ENCODE data around the gene RSPRY1. TPM values are rescaled to one million over a fixed set of nuclear protein-coding genes. Genes with fewer than 3 reads are reported as not detected.

The RSPRY1 gene
- polyA plus RNA-seq (2013), result 46.5 and 46.7 TPM in 2 replicates

DNA sequence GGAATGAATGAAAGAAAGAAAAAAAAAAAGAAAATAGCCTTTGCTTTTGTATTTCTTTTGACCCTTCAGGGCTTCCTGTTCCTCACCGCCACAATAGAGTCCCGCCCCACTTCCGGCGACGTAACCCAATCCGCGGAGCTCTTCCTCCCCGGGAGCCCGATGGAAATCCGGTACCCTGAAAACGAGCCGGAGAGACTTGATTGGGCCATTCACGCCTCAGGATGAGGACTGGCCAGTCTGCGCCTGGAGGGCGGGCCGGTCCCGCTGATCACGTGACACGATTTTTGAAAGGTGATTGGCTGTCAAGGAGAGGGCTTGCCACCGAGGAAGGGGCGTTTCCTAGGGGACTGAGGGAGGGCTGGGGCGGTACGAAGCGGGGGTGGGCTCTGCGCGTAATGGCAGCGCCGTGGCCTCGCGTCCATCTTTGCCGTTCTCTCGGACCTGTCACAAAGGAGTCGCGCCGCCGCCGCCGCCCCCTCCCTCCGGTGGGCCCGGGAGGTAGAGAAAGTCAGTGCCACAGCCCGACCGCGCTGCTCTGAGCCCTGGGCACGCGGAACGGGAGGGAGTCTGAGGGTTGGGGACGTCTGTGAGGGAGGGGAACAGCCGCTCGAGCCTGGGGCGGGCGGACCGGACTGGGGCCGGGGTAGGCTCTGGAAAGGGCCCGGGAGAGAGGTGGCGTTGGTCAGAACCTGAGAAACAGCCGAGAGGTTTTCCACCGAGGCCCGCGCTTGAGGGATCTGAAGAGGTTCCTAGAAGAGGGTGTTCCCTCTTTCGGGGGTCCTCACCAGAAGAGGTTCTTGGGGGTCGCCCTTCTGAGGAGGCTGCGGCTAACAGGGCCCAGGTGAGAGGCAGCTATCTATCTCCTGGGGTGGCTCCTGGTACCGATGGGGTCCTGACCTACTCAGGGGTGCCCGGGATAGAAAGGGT is at the start of gene RSPRY1, which contains the start of gene PSME3IP1:
RSPRY1 (plus strand) TSS at position 385 of the 927 bp plus-strand sequence. CDS start 18,330 bp downstream, outside the sequence.
PSME3IP1 (minus strand) TSS at position 95 of the 927 bp plus-strand sequence. CDS start 12,185 bp downstream, outside the sequence.
- Histone ChIP-seq H3K27me3 (ENCODE audit: insufficient read depth, low read length) (no peaks in the 10 kb centered on the region), H4K91ac (ENCODE audit: low read depth, low read length) (peak within 1 kb of the TSS; percentile 95), H2BK120ac (ENCODE audit: insufficient read depth, low read length, poor library complexity) (peak within 1 kb of the TSS; percentile 71), H3K14ac (ENCODE audit: low read length) (peak within 1 kb of the TSS; percentile 90), H3K9ac (ENCODE audit: low read length) (peak within 1 kb of the TSS; percentile 90), H3K4me2 (ENCODE audit: low read length) (peak within 1 kb of the TSS; percentile 97), H4K8ac (ENCODE audit: low read depth, low read length) (peak within 1 kb of the TSS; percentile 97), H3K23ac (ENCODE audit: low read length) (peak within 1 kb of the TSS; percentile 42), H3K79me1 (ENCODE audit: low read length) (peaks cover 15% of the 10 kb centered on the region), H3K18ac (ENCODE audit: low read length) (peak within 1 kb of the TSS; percentile 93), H3K4me3 (ENCODE audit: low read depth, low read length) (peak within 1 kb of the TSS; percentile 99), H4K12ac (ENCODE audit: low read depth, low read length) (peak within 1 kb of the TSS; percentile 79), H2BK5ac (ENCODE audit: low read depth, low read length, poor library complexity) (peak within 1 kb of the TSS; percentile 73), H3K27ac (ENCODE audit: low read depth, low read length) (peak within 1 kb of the TSS; percentile 71), H3K79me2 (ENCODE audit: control insufficient read depth, insufficient read depth, low read length, poor library complexity) (peaks cover 18% of the 10 kb centered on the region), H3K36me3 (ENCODE audit: control insufficient read depth in 1 of 2, insufficient read depth in 2 of 2, low read length in 2 of 2) (peaks cover 3 to 5% of the 10 kb centered on the region in 2 experiments), H2AFZ (ENCODE audit: insufficient read depth, low read length, poor library complexity) (peak within 1 kb of the TSS; percentile 64), H2BK12ac (ENCODE audit: low read length) (no peak within 1 kb of the TSS), H3K4ac (ENCODE audit: low read depth, low read length) (peak within 1 kb of the TSS; percentile 76), H2AK5ac (ENCODE audit: low read length) (peak within 1 kb of the TSS; percentile 36), H3K4me1 (ENCODE audit: control insufficient read depth in 1 of 2, insufficient read depth in 2 of 2, low read length in 2 of 2) (peaks cover 2% of the 10 kb centered on the region in 2 experiments), H3K9me3 (ENCODE audit: insufficient read depth, low read depth, low read length) (no peaks in the 10 kb centered on the region)
- WGBS (ENCODE audit: extremely low coverage, insufficient coverage, insufficient read length), result no CpG with 5 or more reads among the region's 64 CpGs
- DNase-seq, result peak; percentile 100

DNA sequence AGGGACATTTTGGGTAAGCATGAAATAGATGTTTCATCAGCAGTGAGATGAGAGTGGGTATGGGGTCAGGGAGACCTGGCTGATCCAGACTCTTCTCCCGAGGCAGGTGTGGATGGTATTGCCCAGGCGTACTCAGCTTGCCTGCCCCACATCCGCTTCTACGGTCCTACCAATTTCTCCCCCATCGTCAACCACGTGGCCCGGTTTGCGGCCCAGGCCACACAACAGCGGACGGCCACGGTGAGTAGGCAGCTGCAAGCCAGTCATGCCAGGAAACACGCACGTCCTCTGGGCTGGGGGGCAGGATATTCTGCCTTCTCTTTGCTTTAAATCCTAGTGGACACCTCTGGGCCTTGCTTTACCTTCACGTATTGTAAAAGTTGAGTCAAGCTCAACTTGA is 49.1 kb upstream of the RSPRY1 start:
- no peak overlapping the region for H4K8ac ChIP-seq (ENCODE audit: low read depth, low read length)
- H2BK12ac ChIP-seq (ENCODE audit: low read length), result no peak overlapping the region
- WGBS (ENCODE audit: extremely low coverage, insufficient coverage, insufficient read length), result no CpG with 5 or more reads among the region's 14 CpGs
- H3K14ac ChIP-seq (ENCODE audit: low read length), result no peak overlapping the region
- no peak overlapping the region for H4K91ac ChIP-seq (ENCODE audit: low read depth, low read length)
- peaks cover 10 to 14% of the 10 kb centered on the region in 2 experiments for H3K36me3 ChIP-seq (ENCODE audit: control insufficient read depth in 1 of 2, insufficient read depth in 2 of 2, low read length in 2 of 2)
- no peak overlapping the region for H3K23ac ChIP-seq (ENCODE audit: low read length)
- H2BK120ac ChIP-seq (ENCODE audit: insufficient read depth, low read length, poor library complexity), result no peak overlapping the region
- no peak overlapping the region for H2AK5ac ChIP-seq (ENCODE audit: low read length)
- H2BK5ac ChIP-seq (ENCODE audit: low read depth, low read length, poor library complexity), result no peak overlapping the region
- no peak overlapping the region for H3K4me3 ChIP-seq (ENCODE audit: low read depth, low read length)
- H3K4me1 ChIP-seq (ENCODE audit: control insufficient read depth in 1 of 2, insufficient read depth in 2 of 2, low read length in 2 of 2), result peaks cover 8 to 22% of the 10 kb centered on the region in 2 experiments
- no peak overlapping the region for H3K4ac ChIP-seq (ENCODE audit: low read depth, low read length)
- H3K18ac ChIP-seq (ENCODE audit: low read length), result no peak overlapping the region
- no peak overlapping the region for H3K9ac ChIP-seq (ENCODE audit: low read length)
- H3K79me1 ChIP-seq (ENCODE audit: low read length), result no peaks in the 10 kb centered on the region
- DNase-seq, result no peak
- H2AFZ ChIP-seq (ENCODE audit: insufficient read depth, low read length, poor library complexity), result no peak overlapping the region
- no peak overlapping the region for H4K12ac ChIP-seq (ENCODE audit: low read depth, low read length)
- H3K27ac ChIP-seq (ENCODE audit: low read depth, low read length), result no peak overlapping the region
- no peaks in the 10 kb centered on the region for H3K27me3 ChIP-seq (ENCODE audit: insufficient read depth, low read length)
- H3K79me2 ChIP-seq (ENCODE audit: control insufficient read depth, insufficient read depth, low read length, poor library complexity), result no peaks in the 10 kb centered on the region
- H3K4me2 ChIP-seq (ENCODE audit: low read length), result no peak overlapping the region
- H3K9me3 ChIP-seq (ENCODE audit: insufficient read depth, low read depth, low read length), result peaks cover 3% of the 10 kb centered on the region

DNA sequence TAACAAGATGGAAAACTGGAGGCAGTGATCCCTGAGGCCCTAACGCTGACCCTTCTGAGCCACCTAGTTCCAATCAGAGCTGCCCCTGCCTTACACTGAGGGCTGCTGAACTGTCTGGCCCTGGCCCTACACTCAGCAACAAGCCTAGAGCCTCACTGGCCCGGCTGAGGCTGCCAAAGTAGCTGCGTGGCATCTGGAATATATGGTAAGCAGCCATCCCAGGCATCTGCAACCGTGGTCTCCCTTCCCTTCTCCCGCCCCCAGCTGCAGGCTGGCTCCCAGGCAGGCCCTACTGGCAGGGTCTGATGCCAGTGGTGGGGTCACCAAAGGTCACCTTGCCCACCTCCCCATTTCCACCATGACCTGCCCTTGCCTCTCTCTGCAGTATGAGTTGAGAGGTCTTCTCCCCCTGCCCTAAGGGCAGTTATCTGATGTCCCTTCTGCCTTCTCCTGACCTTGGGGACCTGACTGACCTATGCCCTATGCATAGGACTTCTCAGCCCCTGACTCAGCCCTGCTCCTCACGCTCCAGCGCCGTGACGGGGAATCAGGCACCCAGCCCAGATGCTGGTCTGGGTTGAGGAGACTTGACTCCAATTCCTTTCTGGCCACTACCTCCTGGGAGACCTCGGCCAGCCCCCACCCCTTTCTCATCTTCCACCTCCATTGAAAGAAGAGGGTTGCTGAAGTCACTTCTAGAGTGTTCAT is 48.4 kb upstream of the RSPRY1 start:
- Histone ChIP-seq H3K23ac (ENCODE audit: low read length) (no peak overlapping the region), H2BK5ac (ENCODE audit: low read depth, low read length, poor library complexity) (no peak overlapping the region), H3K9ac (ENCODE audit: low read length) (no peak overlapping the region), H3K9me3 (ENCODE audit: insufficient read depth, low read depth, low read length) (peaks cover 2% of the 10 kb centered on the region), H3K4me1 (ENCODE audit: control insufficient read depth in 1 of 2, insufficient read depth in 2 of 2, low read length in 2 of 2) (peaks cover 8 to 26% of the 10 kb centered on the region in 2 experiments), H3K4ac (ENCODE audit: low read depth, low read length) (no peak overlapping the region), H2BK120ac (ENCODE audit: insufficient read depth, low read length, poor library complexity) (no peak overlapping the region), H2AFZ (ENCODE audit: insufficient read depth, low read length, poor library complexity) (no peak overlapping the region), H3K18ac (ENCODE audit: low read length) (no peak overlapping the region), H2BK12ac (ENCODE audit: low read length) (no peak overlapping the region), H3K14ac (ENCODE audit: low read length) (no peak overlapping the region), H3K36me3 (ENCODE audit: control insufficient read depth in 1 of 2, insufficient read depth in 2 of 2, low read length in 2 of 2) (peaks cover 10 to 13% of the 10 kb centered on the region in 2 experiments), H4K12ac (ENCODE audit: low read depth, low read length) (no peak overlapping the region), H2AK5ac (ENCODE audit: low read length) (no peak overlapping the region), H4K8ac (ENCODE audit: low read depth, low read length) (no peak overlapping the region), H3K4me2 (ENCODE audit: low read length) (no peak overlapping the region), H4K91ac (ENCODE audit: low read depth, low read length) (no peak overlapping the region), H3K27me3 (ENCODE audit: insufficient read depth, low read length) (no peaks in the 10 kb centered on the region), H3K79me2 (ENCODE audit: control insufficient read depth, insufficient read depth, low read length, poor library complexity) (no peaks in the 10 kb centered on the region), H3K79me1 (ENCODE audit: low read length) (no peaks in the 10 kb centered on the region), H3K4me3 (ENCODE audit: low read depth, low read length) (no peak overlapping the region), H3K27ac (ENCODE audit: low read depth, low read length) (no peak overlapping the region)
- no CpG with 5 or more reads among the region's 10 CpGs for WGBS (ENCODE audit: extremely low coverage, insufficient coverage, insufficient read length)
- DNase-seq, result no peak

DNA sequence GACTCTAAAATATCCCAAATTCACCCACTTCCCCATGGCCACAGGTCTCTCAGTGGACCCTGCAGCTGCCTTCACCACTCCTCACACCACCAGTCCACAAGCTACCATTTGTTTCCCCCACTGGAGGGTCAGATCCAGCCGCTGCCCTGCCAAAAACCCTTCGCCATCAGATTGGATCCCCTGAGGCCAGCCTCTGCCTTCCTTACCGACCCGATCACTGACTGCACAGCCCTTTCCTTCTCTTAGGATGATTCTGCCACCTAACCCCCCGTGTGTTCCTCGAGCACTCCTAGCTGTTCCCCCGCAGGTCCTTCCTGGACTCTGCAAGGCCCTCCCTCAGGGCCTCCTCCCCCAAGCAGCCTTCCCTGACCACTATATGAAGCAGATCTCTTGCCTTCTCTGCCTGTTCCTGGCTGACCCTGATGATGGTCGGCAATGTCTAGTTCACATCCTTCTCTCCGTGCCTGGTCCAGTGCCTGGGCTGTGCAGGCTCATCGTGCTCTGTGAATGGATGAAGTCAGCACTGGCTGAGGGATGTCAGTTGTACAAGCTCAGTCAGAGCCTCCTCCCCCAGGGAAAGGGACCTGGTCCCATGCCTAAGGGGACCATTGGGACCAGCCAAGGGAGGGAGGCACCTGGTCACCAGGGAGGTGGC is 47.7 kb upstream of the RSPRY1 start:
- H3K14ac ChIP-seq (ENCODE audit: low read length), result no peak overlapping the region
- no peak overlapping the region for H3K27ac ChIP-seq (ENCODE audit: low read depth, low read length)
- no peak overlapping the region for H3K4me2 ChIP-seq (ENCODE audit: low read length)
- H3K79me1 ChIP-seq (ENCODE audit: low read length), result no peaks in the 10 kb centered on the region
- H2AFZ ChIP-seq (ENCODE audit: insufficient read depth, low read length, poor library complexity), result no peak overlapping the region
- peaks cover 2% of the 10 kb centered on the region for H3K9me3 ChIP-seq (ENCODE audit: insufficient read depth, low read depth, low read length)
- H3K4ac ChIP-seq (ENCODE audit: low read depth, low read length), result no peak overlapping the region
- no peak overlapping the region for H4K8ac ChIP-seq (ENCODE audit: low read depth, low read length)
- H2BK12ac ChIP-seq (ENCODE audit: low read length), result no peak overlapping the region
- H4K91ac ChIP-seq (ENCODE audit: low read depth, low read length), result no peak overlapping the region
- no CpG with 5 or more reads among the region's 10 CpGs for WGBS (ENCODE audit: extremely low coverage, insufficient coverage, insufficient read length)
- H3K23ac ChIP-seq (ENCODE audit: low read length), result no peak overlapping the region
- no peak overlapping the region for H2BK120ac ChIP-seq (ENCODE audit: insufficient read depth, low read length, poor library complexity)
- no peak overlapping the region for H3K9ac ChIP-seq (ENCODE audit: low read length)
- H2BK5ac ChIP-seq (ENCODE audit: low read depth, low read length, poor library complexity), result no peak overlapping the region
- no peak overlapping the region for H3K18ac ChIP-seq (ENCODE audit: low read length)
- H3K27me3 ChIP-seq (ENCODE audit: insufficient read depth, low read length), result no peaks in the 10 kb centered on the region
- no peak overlapping the region for H3K4me3 ChIP-seq (ENCODE audit: low read depth, low read length)
- no peak overlapping the region for H2AK5ac ChIP-seq (ENCODE audit: low read length)
- H3K36me3 ChIP-seq (ENCODE audit: control insufficient read depth in 1 of 2, insufficient read depth in 2 of 2, low read length in 2 of 2), result peaks cover 13 to 14% of the 10 kb centered on the region in 2 experiments
- H3K4me1 ChIP-seq (ENCODE audit: control insufficient read depth in 1 of 2, insufficient read depth in 2 of 2, low read length in 2 of 2), result peaks cover 8 to 26% of the 10 kb centered on the region in 2 experiments
- no peak overlapping the region for H4K12ac ChIP-seq (ENCODE audit: low read depth, low read length)
- H3K79me2 ChIP-seq (ENCODE audit: control insufficient read depth, insufficient read depth, low read length, poor library complexity), result no peaks in the 10 kb centered on the region
- no peak for DNase-seq
